ENCODE measurements around the gene ANK2.

Gene ANK2

DNA sequence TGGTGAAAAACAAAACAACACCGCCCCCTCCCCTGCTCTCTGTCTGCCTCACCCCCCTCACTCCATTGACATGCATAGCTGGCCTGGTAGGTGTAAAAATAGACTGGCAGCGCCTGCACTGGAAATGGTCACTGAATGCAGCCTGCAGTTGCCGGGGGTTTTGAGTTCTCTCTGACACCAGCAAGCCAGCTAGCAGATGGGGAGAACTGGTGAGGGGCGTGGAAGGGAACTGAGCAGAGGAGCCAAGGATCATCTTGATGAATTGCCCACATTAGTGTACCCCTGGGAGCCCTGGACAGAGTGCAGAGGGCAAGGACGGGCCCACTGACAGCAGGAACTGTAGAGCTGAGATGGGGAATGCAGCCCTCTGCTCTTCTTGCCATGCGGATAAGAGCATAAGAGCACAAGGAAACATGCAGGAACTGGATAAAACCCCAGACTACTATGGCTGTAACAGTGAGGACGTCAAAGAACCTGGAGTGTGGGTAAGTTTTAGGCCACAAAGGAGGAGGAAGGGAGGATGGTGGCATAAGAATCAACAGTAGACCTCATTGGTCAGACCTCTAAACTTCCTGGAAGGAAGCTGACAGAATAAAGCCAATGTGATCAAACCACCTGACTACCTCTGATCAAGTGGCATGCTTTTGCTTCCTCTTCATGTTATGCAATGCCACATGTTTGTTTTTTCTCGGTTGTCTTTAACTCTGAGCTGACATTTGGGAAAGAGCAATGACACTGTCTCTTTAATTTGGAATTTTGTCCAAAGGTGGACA lies 96.3 kb downstream of the ANK2 start:
- no peak overlapping the region for H2AFZ ChIP-seq (ENCODE audit: low read length)
- H3K9me3 ChIP-seq (ENCODE audit: low read length) = no peaks in the 10 kb centered on the region
- no peak overlapping the region for H3K4me2 ChIP-seq (ENCODE audit: low read length)
- H4K20me1 ChIP-seq (ENCODE audit: insufficient read depth, low read length) = no peaks in the 10 kb centered on the region
- H3K4me3 ChIP-seq (ENCODE audit: low read depth, low read length, poor library complexity, severe bottlenecking) = no peak overlapping the region
- no peak for TF ChIP-seq CTCF (IDR thresholded peaks at IDR 0.05; ENCODE audit: low read length)
- no peak for TF ChIP-seq EZH2 (IDR thresholded peaks at IDR 0.05; ENCODE audit: borderline replicate concordance, low read length)
- no peaks in the 10 kb centered on the region for H3K36me3 ChIP-seq (ENCODE audit: insufficient read depth, low read length)
- no peaks in the 10 kb centered on the region; the same call in 1 of the 2 replicates for H3K27me3 ChIP-seq (ENCODE audit: insufficient read depth, low read length)
- H3K4me1 ChIP-seq (ENCODE audit: insufficient read depth, low read length, severe bottlenecking) = no peaks in the 10 kb centered on the region
- no peak overlapping the region for H3K9ac ChIP-seq (ENCODE audit: low read length)
- H3K79me2 ChIP-seq (ENCODE audit: insufficient read depth, low read length) = no peaks in the 10 kb centered on the region
- H3K9me2 ChIP-seq (ENCODE audit: low read depth, low read length) = no peaks in the 10 kb centered on the region
- H3K27ac ChIP-seq (ENCODE audit: low read depth, low read length, poor library complexity, severe bottlenecking) = no peak overlapping the region
- no peaks in the 10 kb centered on the region for H3F3A ChIP-seq (ENCODE audit: insufficient read depth, low read length)

GRCh38 chr4:113146876-113147358 lies 97.5 kb downstream of the ANK2 start:
- no peak overlapping the region for H2AFZ ChIP-seq (ENCODE audit: low read length)
- H3K36me3 ChIP-seq (ENCODE audit: insufficient read depth, low read length) = no peaks in the 10 kb centered on the region
- H3K4me1 ChIP-seq (ENCODE audit: insufficient read depth, low read length, severe bottlenecking) = no peaks in the 10 kb centered on the region
- no peak overlapping the region for H3K9ac ChIP-seq (ENCODE audit: low read length)
- no peaks in the 10 kb centered on the region for H3K9me2 ChIP-seq (ENCODE audit: low read depth, low read length)
- H3K79me2 ChIP-seq (ENCODE audit: insufficient read depth, low read length) = no peaks in the 10 kb centered on the region
- no peak overlapping the region for H3K27ac ChIP-seq (ENCODE audit: low read depth, low read length, poor library complexity, severe bottlenecking)
- no peaks in the 10 kb centered on the region for H4K20me1 ChIP-seq (ENCODE audit: insufficient read depth, low read length)
- H3K9me3 ChIP-seq (ENCODE audit: low read length) = no peaks in the 10 kb centered on the region
- H3K4me3 ChIP-seq (ENCODE audit: low read depth, low read length, poor library complexity, severe bottlenecking) = no peak overlapping the region
- no peak overlapping the region for H3K4me2 ChIP-seq (ENCODE audit: low read length)
- no peaks in the 10 kb centered on the region; the same call in 1 of the 2 replicates for H3K27me3 ChIP-seq (ENCODE audit: insufficient read depth, low read length)
- TF ChIP-seq CTCF (IDR thresholded peaks at IDR 0.05; ENCODE audit: low read length) (no peak), EZH2 (IDR thresholded peaks at IDR 0.05; ENCODE audit: borderline replicate concordance, low read length) (no peak)
- H3F3A ChIP-seq (ENCODE audit: insufficient read depth, low read length) = no peaks in the 10 kb centered on the region

GRCh38 chr4:113147498-113148111 lies 98.2 kb downstream of the ANK2 start:
- Histone ChIP-seq H3K27ac (ENCODE audit: low read depth, low read length, poor library complexity, severe bottlenecking) (no peak overlapping the region), H3K4me3 (ENCODE audit: low read depth, low read length, poor library complexity, severe bottlenecking) (no peak overlapping the region), H3K27me3 (ENCODE audit: insufficient read depth, low read length) (no peaks in the 10 kb centered on the region; the same call in 1 of the 2 replicates), H3K9me3 (ENCODE audit: low read length) (no peaks in the 10 kb centered on the region), H2AFZ (ENCODE audit: low read length) (no peak overlapping the region), H3K9me2 (ENCODE audit: low read depth, low read length) (no peaks in the 10 kb centered on the region), H3K36me3 (ENCODE audit: insufficient read depth, low read length) (no peaks in the 10 kb centered on the region), H3K4me1 (ENCODE audit: insufficient read depth, low read length, severe bottlenecking) (no peaks in the 10 kb centered on the region), H3K79me2 (ENCODE audit: insufficient read depth, low read length) (no peaks in the 10 kb centered on the region), H4K20me1 (ENCODE audit: insufficient read depth, low read length) (no peaks in the 10 kb centered on the region), H3K4me2 (ENCODE audit: low read length) (no peak overlapping the region), H3K9ac (ENCODE audit: low read length) (no peak overlapping the region), H3F3A (ENCODE audit: insufficient read depth, low read length) (no peaks in the 10 kb centered on the region)
- no peak for TF ChIP-seq CTCF (IDR thresholded peaks at IDR 0.05; ENCODE audit: low read length)
- TF ChIP-seq EZH2 (IDR thresholded peaks at IDR 0.05; ENCODE audit: borderline replicate concordance, low read length) = no peak

All from OCI-LY1 (cell line).